ENCODE results near the gene SHKBP1.

SHKBP1 gene

DNA sequence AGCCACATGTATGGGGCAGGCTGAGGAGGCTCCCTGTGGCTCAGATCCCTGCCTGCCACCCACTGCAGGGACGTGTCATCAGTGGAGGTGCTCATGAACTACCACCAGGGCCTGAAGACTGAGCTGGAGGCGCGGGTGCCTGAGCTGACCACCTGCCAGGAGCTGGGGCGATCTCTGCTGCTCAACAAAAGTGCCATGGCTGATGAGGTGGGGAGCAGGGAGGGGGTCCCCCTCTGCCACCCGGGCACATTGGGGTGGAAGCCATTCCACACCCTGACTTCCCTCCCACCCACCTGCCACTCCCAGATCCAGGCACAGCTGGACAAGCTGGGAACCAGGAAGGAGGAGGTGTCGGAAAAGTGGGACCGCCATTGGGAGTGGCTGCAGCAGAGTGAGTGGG is 11.3 kb upstream of the SHKBP1 start:
- Histone ChIP-seq H3K79me1 (replicated peaks; ENCODE audit: low read length, poor library complexity, severe bottlenecking) (no peaks in the 10 kb centered on the region), H2BK5ac (ENCODE audit: low read depth, low read length, poor library complexity, severe bottlenecking) (no peak overlapping the region), H2BK15ac (ENCODE audit: low read depth, poor library complexity, severe bottlenecking) (no peak overlapping the region), H3K27ac (ENCODE audit: low read length, poor library complexity, severe bottlenecking) (no peak overlapping the region), H3K14ac (ENCODE audit: low read length in 2 of 2) (peak overlapping the region in 1 of 2 experiments; percentile 28), H3K4me3 (ENCODE audit: insufficient read depth in 1 of 2, low read depth in 1 of 2, low read length in 2 of 2) (no peak overlapping the region), H2BK120ac (ENCODE audit: low read depth, low read length) (no peak overlapping the region), H3K4me2 (ENCODE audit: low read length, poor library complexity, severe bottlenecking) (no peak overlapping the region), H3K27me3 (ENCODE audit: control insufficient read depth in 1 of 2, insufficient read depth in 1 of 2, low read length in 2 of 2) (peaks cover 28 to 53% of the 10 kb centered on the region in 2 experiments), H2AK5ac (ENCODE audit: low read length, severe bottlenecking) (no peak overlapping the region), H4K91ac (ENCODE audit: low read length) (no peak overlapping the region), H3K9ac (ENCODE audit: low read length) (no peak overlapping the region), H3K18ac (ENCODE audit: low read depth in 1 of 2, low read length in 2 of 2) (peak overlapping the region in 1 of 2 experiments; percentile 8), H3K36me3 (ENCODE audit: control insufficient read depth in 1 of 2, insufficient read depth in 2 of 2, low read depth in 1 of 2, low read length in 2 of 2) (no peaks in the 10 kb centered on the region), H3K9me3 (ENCODE audit: control insufficient read depth, low read length) (no peaks in the 10 kb centered on the region), H3K4me1 (ENCODE audit: control insufficient read depth, insufficient read depth, low read depth, low read length) (peaks cover 19% of the 10 kb centered on the region), H4K8ac (ENCODE audit: low read length) (no peak overlapping the region), H2BK12ac (ENCODE audit: low read length in 2 of 2) (no peak overlapping the region), H3K23ac (ENCODE audit: low read length in 2 of 2) (peak overlapping the region in 1 of 2 experiments; percentile 69), H3K4ac (ENCODE audit: low read depth in 1 of 2, low read length in 2 of 2) (no peak overlapping the region), H2AFZ (ENCODE audit: low read depth, low read length) (no peak overlapping the region)
- 82% methylated on average over 4 of the region's 7 CpGs for whole genome bisulfite sequencing
- no peak for DNase-seq

DNA sequence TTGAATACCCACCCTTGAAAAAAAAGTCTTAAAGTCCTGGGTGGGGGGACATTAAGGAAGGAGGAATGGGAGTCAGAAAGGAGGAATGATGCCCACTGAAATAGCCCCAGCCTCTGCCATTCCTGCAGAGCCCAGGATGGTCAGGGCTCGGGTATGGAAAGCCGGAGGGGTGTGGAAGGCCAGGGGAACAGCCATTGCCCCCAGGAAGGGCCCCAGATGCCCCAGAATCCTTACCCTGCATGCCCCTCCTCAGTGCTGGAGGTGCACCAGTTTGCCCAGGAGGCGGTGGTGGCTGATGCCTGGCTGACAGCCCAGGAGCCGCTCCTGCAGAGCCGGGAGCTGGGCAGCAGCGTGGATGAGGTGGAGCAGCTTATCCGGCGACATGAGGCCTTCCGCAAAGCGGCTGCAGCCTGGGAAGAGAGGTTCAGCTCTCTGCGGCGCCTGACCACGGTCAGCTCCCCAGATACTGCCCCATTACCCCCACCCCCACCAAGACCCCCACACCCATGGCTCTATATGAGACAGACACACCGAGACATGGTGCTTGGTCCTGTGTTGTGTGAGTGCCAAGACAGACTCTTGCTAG is 10.7 kb upstream of the SHKBP1 start:
- no peak overlapping the region for H2BK5ac ChIP-seq (ENCODE audit: low read depth, low read length, poor library complexity, severe bottlenecking)
- no peak overlapping the region for H3K27ac ChIP-seq (ENCODE audit: low read length, poor library complexity, severe bottlenecking)
- no peak overlapping the region for H2BK15ac ChIP-seq (ENCODE audit: low read depth, poor library complexity, severe bottlenecking)
- H4K91ac ChIP-seq (ENCODE audit: low read length): no peak overlapping the region
- H2AK5ac ChIP-seq (ENCODE audit: low read length, severe bottlenecking): no peak overlapping the region
- peaks cover 20% of the 10 kb centered on the region for H3K4me1 ChIP-seq (ENCODE audit: control insufficient read depth, insufficient read depth, low read depth, low read length)
- H2BK12ac ChIP-seq (ENCODE audit: low read length in 2 of 2): no peak overlapping the region
- 82% methylated on average over 8 of the region's 14 CpGs for WGBS
- no peaks in the 10 kb centered on the region for H3K36me3 ChIP-seq (ENCODE audit: control insufficient read depth in 1 of 2, insufficient read depth in 2 of 2, low read depth in 1 of 2, low read length in 2 of 2)
- DNase-seq: no peak
- no peaks in the 10 kb centered on the region for H3K9me3 ChIP-seq (ENCODE audit: control insufficient read depth, low read length)
- no peak overlapping the region for H3K14ac ChIP-seq (ENCODE audit: low read length in 2 of 2)
- H2BK120ac ChIP-seq (ENCODE audit: low read depth, low read length): no peak overlapping the region
- peaks cover 23 to 47% of the 10 kb centered on the region in 2 experiments for H3K27me3 ChIP-seq (ENCODE audit: control insufficient read depth in 1 of 2, insufficient read depth in 1 of 2, low read length in 2 of 2)
- no peak overlapping the region for H2AFZ ChIP-seq (ENCODE audit: low read depth, low read length)
- H3K79me1 ChIP-seq (replicated peaks; ENCODE audit: low read length, poor library complexity, severe bottlenecking): no peaks in the 10 kb centered on the region
- no peak overlapping the region for H3K9ac ChIP-seq (ENCODE audit: low read length)
- no peak overlapping the region for H3K4me2 ChIP-seq (ENCODE audit: low read length, poor library complexity, severe bottlenecking)
- H3K18ac ChIP-seq (ENCODE audit: low read depth in 1 of 2, low read length in 2 of 2): no peak overlapping the region
- H3K23ac ChIP-seq (ENCODE audit: low read length in 2 of 2): no peak overlapping the region
- H4K8ac ChIP-seq (ENCODE audit: low read length): no peak overlapping the region
- H3K4me3 ChIP-seq (ENCODE audit: insufficient read depth in 1 of 2, low read depth in 1 of 2, low read length in 2 of 2): no peak overlapping the region
- no peak overlapping the region for H3K4ac ChIP-seq (ENCODE audit: low read depth in 1 of 2, low read length in 2 of 2)

DNA sequence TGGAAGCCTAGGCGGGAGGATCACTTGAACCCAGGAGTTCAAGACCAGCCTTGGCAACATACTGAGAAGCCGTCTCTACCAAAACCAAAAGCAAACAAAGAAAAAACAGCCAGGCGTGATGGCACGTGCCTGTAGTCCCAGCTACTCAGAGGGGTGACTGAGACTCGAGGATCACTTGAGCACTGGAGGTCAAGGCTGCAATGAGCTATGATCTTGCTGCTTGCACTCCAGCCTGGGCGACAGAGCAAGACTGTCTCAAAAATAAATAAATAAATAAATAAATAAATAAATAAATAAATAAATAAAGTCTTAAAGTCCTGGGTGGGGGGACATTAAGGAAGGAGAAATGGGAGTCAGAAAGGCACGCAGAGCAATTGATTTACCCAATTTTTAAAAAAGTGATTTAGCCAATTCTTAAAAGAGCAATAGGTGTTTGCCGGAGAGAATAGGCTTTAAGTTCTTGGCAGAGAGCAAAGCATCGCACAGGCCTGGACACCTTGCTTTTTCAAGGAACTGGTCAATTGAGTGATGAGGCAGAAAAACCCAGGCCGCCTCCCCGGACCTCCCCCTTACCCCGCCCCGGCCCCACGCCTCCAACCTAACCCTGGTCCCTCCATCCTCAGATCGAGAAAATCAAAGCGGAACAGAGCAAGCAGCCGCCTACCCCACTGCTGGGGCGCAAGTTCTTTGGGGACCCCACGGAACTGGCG is 9.5 kb upstream of the SHKBP1 start:
- Histone ChIP-seq H3K4me2 (ENCODE audit: low read length, poor library complexity, severe bottlenecking) (peak overlapping the region; percentile 82), H3K27me3 (ENCODE audit: control insufficient read depth in 1 of 2, insufficient read depth in 1 of 2, low read length in 2 of 2) (peaks cover 19 to 39% of the 10 kb centered on the region in 2 experiments), H3K36me3 (ENCODE audit: control insufficient read depth in 1 of 2, insufficient read depth in 2 of 2, low read depth in 1 of 2, low read length in 2 of 2) (no peaks in the 10 kb centered on the region), H2BK5ac (ENCODE audit: low read depth, low read length, poor library complexity, severe bottlenecking) (no peak overlapping the region), H3K27ac (ENCODE audit: low read length, poor library complexity, severe bottlenecking) (no peak overlapping the region), H3K23ac (ENCODE audit: low read length in 2 of 2) (peak overlapping the region in 1 of 2 experiments; percentile 59), H3K14ac (ENCODE audit: low read length in 2 of 2) (no peak overlapping the region), H2BK120ac (ENCODE audit: low read depth, low read length) (no peak overlapping the region), H4K91ac (ENCODE audit: low read length) (no peak overlapping the region), H3K79me1 (replicated peaks; ENCODE audit: low read length, poor library complexity, severe bottlenecking) (no peaks in the 10 kb centered on the region), H3K4me1 (ENCODE audit: control insufficient read depth, insufficient read depth, low read depth, low read length) (peaks cover 20% of the 10 kb centered on the region), H2BK12ac (ENCODE audit: low read length in 2 of 2) (no peak overlapping the region), H2AFZ (ENCODE audit: low read depth, low read length) (peak overlapping the region; percentile 47), H3K4ac (ENCODE audit: low read depth in 1 of 2, low read length in 2 of 2) (no peak overlapping the region), H3K18ac (ENCODE audit: low read depth in 1 of 2, low read length in 2 of 2) (no peak overlapping the region), H3K9me3 (ENCODE audit: control insufficient read depth, low read length) (no peaks in the 10 kb centered on the region), H4K8ac (ENCODE audit: low read length) (no peak overlapping the region), H2AK5ac (ENCODE audit: low read length, severe bottlenecking) (no peak overlapping the region), H3K4me3 (ENCODE audit: insufficient read depth in 1 of 2, low read depth in 1 of 2, low read length in 2 of 2) (peak overlapping the region in 1 of 2 experiments; percentile 75), H3K9ac (ENCODE audit: low read length) (peak overlapping the region; percentile 39), H2BK15ac (ENCODE audit: low read depth, poor library complexity, severe bottlenecking) (no peak overlapping the region)
- 37% methylated on average over 18 of the region's 20 CpGs for WGBS
- DNase-seq: no peak

DNA sequence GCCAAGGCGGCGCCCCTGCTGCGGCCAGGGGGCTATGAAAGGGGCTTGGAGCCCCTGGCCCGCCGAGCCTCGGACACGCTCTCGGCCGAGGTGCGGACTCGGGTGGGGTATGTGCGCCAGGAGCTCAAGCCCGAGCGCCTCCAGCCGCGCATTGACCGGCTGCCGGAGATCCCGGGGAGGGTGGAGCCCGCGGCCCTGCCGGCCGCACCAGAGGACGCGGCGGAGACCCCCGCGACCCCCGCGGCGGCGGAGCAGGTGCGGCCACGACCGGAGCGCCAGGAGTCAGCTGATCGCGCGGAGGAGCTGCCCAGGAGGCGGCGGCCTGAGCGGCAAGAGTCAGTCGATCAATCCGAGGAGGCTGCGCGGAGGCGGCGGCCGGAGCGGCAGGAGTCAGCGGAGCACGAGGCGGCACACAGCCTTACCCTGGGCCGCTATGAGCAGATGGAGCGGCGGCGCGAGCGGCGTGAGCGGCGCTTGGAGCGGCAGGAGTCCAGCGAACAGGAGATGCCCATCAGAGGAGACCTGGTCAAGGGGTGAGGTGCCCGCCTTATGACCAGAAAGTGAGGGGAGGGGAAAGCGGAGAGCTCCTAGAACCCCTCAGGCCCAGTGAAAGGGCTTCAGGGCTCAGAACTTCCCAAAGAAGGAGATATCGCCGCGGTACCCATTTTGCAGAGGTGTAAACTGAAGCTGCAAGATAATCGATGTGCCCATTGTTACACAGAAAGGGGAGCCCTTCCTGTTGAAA is 8.8 kb upstream of the SHKBP1 start:
- Histone ChIP-seq H3K9me3 (ENCODE audit: control insufficient read depth, low read length) (no peaks in the 10 kb centered on the region), H3K18ac (ENCODE audit: low read depth in 1 of 2, low read length in 2 of 2) (peak overlapping the region in 1 of 2 experiments; percentile 42), H3K4ac (ENCODE audit: low read depth in 1 of 2, low read length in 2 of 2) (no peak overlapping the region), H2AFZ (ENCODE audit: low read depth, low read length) (peak overlapping the region; percentile 47), H3K27ac (ENCODE audit: low read length, poor library complexity, severe bottlenecking) (no peak overlapping the region), H2BK5ac (ENCODE audit: low read depth, low read length, poor library complexity, severe bottlenecking) (no peak overlapping the region), H2BK12ac (ENCODE audit: low read length in 2 of 2) (no peak overlapping the region), H3K14ac (ENCODE audit: low read length in 2 of 2) (no peak overlapping the region), H2AK5ac (ENCODE audit: low read length, severe bottlenecking) (no peak overlapping the region), H4K91ac (ENCODE audit: low read length) (peak overlapping the region; percentile 24), H3K23ac (ENCODE audit: low read length in 2 of 2) (peak overlapping the region in 1 of 2 experiments; percentile 71), H3K27me3 (ENCODE audit: control insufficient read depth in 1 of 2, insufficient read depth in 1 of 2, low read length in 2 of 2) (peaks cover 16 to 39% of the 10 kb centered on the region in 2 experiments), H4K8ac (ENCODE audit: low read length) (no peak overlapping the region), H3K4me2 (ENCODE audit: low read length, poor library complexity, severe bottlenecking) (peak overlapping the region; percentile 82), H2BK120ac (ENCODE audit: low read depth, low read length) (no peak overlapping the region), H3K4me1 (ENCODE audit: control insufficient read depth, insufficient read depth, low read depth, low read length) (peaks cover 20% of the 10 kb centered on the region), H2BK15ac (ENCODE audit: low read depth, poor library complexity, severe bottlenecking) (no peak overlapping the region), H3K79me1 (replicated peaks; ENCODE audit: low read length, poor library complexity, severe bottlenecking) (no peaks in the 10 kb centered on the region), H3K9ac (ENCODE audit: low read length) (peak overlapping the region; percentile 39), H3K4me3 (ENCODE audit: insufficient read depth in 1 of 2, low read depth in 1 of 2, low read length in 2 of 2) (peak overlapping the region in 1 of 2 experiments; percentile 75), H3K36me3 (ENCODE audit: control insufficient read depth in 1 of 2, insufficient read depth in 2 of 2, low read depth in 1 of 2, low read length in 2 of 2) (no peaks in the 10 kb centered on the region)
- no peak for DNase-seq
- 11% methylated on average over 70 of the region's 70 CpGs for WGBS

Measured in mesenchymal stem cell (in vitro differentiated cells and primary cell).